ES-I3 (cell line): ENCODE data around the gene TMEM266.

Experiments
- H3K36me3 ChIP-seq: 2 replicates; pipeline ENCODE4 v1.6.1; 2013; ENCODE audit warnings: mild to moderate bottlenecking, low read length, control low read depth, moderate library complexity; ENCODE audit not compliant: insufficient read depth
- H3K4me1 ChIP-seq: 2 replicates; pipeline ENCODE4 v1.6.1; 2013; ENCODE audit warnings: mild to moderate bottlenecking, control low read depth, low read length; ENCODE audit not compliant: insufficient read depth
- H3K9ac ChIP-seq: 2 replicates; pipeline ENCODE4 v1.6.1; 2013; ENCODE audit warnings: low read depth, mild to moderate bottlenecking, low read length, moderate library complexity
- H3K9me3 ChIP-seq: 2 replicates; pipeline ENCODE4 v1.6.1; 2013; ENCODE audit warnings: mild to moderate bottlenecking, low read length, moderate library complexity; ENCODE audit not compliant: control insufficient read depth, insufficient read depth

The TMEM266 gene

DNA sequence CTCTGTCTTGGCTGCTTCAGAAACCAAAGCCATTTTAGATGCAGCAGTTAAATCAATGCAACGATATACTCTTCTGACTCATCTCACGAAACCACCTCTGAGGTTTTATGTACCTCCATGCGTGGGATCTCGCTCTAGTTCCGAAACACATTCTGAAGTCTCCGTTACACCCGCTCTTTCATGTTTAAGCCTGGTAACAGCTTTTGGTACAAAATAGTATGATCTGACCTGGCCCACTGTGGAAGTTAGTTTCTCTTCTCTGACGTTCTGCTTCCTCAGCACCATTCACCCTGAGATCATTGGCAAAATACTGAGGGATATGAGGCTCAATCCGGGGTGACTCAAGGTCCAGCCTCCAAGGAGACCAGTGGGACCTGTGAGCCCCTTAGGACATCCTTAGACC, 121.9 kb downstream of the TMEM266 start:
- Histone ChIP-seq H3K36me3 (no peaks in the 10 kb centered on the region), H3K9me3 (no peaks in the 10 kb centered on the region), H3K9ac (no peak overlapping the region), H3K4me1 (peaks cover 3% of the 10 kb centered on the region; the same call in 1 of the 2 replicates)

DNA sequence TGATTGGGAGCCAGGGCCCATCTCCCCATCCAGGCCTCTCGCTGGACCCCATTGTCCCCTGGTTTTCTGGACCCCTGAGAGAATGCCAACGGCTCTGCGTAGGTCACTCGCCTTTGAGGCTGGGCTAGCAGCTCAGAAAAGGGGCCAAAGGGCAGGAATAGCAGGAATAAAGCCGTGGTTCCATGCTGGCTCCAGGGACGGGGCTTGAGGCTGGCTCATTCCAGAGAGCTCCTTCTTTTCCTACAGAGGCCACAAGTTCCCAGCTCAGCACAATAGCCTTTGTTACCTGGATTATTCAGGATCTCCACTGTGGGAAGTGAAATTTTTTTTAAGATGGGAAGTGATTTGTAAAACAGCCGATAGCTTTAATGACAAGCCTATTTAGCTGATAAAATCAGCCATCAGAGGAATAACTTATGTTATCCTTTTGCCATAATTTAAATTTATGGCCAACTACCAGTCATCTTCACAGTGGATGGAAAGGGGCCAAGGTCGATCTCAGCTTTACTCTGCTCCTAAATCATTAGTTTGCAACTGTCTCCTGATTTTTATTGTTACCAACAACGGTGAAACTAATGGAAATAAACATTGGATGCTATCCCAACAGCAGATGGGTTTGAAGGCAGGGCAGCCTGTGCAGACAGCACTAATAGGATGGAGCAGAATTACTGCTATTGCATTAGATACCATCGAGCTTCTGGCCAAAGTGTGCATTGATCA, 124.3 kb downstream of the TMEM266 start:
- no peaks in the 10 kb centered on the region for H3K9me3 ChIP-seq
- no peak overlapping the region for H3K9ac ChIP-seq
- no peaks in the 10 kb centered on the region for H3K36me3 ChIP-seq
- no peaks in the 10 kb centered on the region for H3K4me1 ChIP-seq

DNA sequence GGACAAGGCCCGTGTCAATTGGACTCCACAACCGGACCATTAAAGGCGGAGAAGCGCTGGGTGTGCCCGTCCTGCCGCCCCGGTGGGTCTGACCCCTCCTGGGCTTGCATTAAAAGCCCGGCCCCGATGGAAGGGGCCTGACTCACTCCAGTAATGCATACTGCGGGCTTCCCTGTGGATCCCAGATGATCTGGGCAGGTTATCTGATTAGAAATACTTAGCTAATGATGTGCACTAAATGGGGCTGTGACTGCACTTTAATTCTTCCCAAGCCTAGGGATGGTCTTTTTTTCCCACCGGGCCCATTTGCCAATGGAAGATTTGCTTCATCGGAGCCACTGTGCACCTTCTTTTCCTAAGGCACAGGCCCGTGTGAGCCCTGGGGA, 124.9 kb downstream of the TMEM266 start:
- Histone ChIP-seq H3K4me1 (no peaks in the 10 kb centered on the region), H3K9me3 (no peaks in the 10 kb centered on the region), H3K9ac (no peak overlapping the region), H3K36me3 (no peaks in the 10 kb centered on the region)

DNA sequence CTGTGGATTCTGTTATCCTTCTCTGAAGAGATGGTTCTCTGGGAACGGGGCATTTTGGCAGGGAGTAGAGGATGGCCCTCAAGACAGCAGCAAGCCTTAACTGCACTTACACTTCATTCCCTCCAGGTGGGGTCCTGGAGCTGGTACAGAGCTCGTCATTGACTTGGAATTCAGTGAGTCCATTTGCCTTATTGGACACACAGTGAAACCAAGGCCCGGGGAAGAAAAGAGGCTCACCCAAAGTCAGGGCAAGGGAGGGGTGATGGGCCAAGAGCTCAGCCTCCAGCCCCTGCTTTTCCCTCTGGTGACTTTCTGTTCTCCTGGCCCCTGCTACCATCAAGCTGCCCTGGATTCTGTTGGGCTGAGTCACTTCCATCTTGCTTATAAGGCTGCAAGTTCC, 125.9 kb downstream of the TMEM266 start:
- Histone ChIP-seq H3K36me3 (no peaks in the 10 kb centered on the region), H3K4me1 (no peaks in the 10 kb centered on the region), H3K9ac (no peak overlapping the region), H3K9me3 (no peaks in the 10 kb centered on the region)

DNA sequence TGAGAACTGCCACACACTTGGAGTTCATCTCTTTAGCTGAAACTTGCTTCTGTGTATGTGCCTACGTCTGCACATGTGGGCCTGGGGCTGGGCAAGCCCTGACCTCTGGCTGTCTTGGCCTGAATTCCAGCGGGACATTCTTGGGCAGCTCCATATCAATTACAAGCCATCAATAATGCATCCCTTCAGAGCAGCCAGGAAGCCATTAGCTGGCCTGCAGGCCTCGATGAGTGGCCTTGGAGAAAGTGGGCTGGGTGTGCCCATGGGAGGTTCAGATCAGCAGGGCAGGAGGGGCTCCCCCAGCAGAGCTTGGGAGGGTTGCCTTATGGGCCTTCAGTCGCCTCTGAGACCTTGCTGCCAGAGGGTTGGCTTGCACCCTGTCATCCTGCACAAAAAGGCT, 127.4 kb downstream of the TMEM266 start:
- Histone ChIP-seq H3K9me3 (no peaks in the 10 kb centered on the region), H3K36me3 (no peaks in the 10 kb centered on the region), H3K9ac (no peak overlapping the region), H3K4me1 (peaks cover 4% of the 10 kb centered on the region; the same call in 1 of the 2 replicates)

DNA sequence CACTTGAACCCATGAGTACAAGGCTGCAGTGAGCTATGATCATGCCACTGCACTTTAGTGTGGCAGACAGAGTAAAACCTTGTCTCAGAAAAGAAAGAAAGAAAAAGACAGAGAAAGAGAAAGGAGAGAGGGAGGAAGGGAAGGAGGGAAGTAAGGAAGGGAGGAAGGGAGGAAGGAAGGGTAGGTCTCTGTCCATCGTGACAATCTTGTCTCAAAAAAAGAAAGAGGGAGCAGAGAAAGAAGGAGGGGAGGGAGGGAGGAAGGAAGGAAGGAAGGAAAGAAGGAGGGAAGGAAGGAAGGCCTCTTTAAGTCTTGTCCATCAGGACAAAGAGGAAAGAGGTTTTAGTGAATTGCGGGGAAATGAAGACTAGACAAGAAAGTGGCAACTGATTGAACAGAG, 129.3 kb downstream of the TMEM266 start:
- no peak overlapping the region for H3K9ac ChIP-seq
- H3K36me3 ChIP-seq = no peaks in the 10 kb centered on the region
- no peaks in the 10 kb centered on the region for H3K9me3 ChIP-seq
- peaks cover 4% of the 10 kb centered on the region; the same call in 1 of the 2 replicates for H3K4me1 ChIP-seq

DNA sequence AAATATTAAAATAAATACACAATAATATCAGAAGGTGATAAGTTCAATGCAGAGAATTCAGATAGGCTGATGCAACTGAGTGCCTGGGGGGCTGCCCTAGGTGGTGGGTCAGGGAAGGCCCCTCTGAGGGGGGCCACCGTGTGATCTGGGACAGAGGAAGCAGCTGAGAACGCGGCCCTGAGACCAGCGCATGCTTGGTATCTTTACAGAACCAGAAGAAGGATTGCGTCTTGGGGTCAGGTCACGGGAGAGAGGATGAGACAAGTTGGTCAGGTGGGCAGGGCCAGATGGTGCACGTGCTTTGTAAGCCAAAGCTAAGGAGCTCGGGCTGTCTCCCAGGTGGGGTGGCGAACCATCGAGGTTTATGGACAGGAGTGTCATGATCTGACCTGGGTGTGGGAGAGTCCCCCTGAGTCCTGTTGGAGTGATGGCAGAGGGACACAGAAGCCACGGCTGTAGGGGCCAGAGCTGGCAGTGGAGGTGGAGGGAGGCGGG, 130.3 kb downstream of the TMEM266 start:
- Histone ChIP-seq H3K4me1 (peaks cover 4% of the 10 kb centered on the region; the same call in 1 of the 2 replicates), H3K9ac (no peak overlapping the region), H3K9me3 (no peaks in the 10 kb centered on the region), H3K36me3 (no peaks in the 10 kb centered on the region)

DNA sequence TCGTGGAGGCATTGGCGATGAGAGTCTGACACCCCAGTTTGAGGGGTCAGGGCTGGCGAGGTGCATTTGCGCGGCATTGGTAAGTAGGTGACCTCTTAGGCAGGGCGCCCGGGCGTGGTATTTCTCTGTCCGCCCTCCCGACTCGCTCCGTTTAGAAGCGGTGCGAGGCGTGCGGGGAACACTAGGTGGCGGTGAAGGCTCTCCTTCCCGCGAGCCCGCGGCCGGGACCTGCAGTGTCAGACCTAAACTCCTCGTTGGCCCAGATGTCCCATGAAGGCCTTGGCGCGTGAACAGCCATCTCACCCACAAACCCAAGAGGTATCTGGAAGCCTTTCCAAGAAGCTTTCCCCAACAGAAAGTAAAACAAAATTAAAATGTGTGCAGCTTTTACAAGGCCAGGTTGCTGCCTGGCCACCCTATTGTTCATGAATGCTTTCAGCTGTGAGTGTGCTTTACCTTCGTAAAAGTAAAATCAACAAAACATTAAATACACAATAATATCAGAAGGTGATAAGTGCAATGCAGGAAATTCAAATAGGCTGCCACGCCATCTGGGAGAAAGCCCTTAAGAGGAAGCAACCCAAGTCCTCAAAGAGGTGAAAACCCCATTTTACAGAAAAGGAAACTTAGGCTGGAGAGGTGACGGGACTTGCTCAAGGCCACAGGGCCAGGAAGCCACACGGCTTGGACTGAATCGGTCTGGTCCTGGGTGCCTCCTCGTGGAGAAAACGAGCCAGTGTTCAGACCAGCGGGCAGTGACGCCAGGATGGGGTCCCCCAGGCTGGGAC, 131.2 kb downstream of the TMEM266 start:
- Histone ChIP-seq H3K4me1 (peaks cover 4% of the 10 kb centered on the region; the same call in 1 of the 2 replicates), H3K9me3 (no peaks in the 10 kb centered on the region), H3K9ac (no peak overlapping the region), H3K36me3 (no peaks in the 10 kb centered on the region)

DNA sequence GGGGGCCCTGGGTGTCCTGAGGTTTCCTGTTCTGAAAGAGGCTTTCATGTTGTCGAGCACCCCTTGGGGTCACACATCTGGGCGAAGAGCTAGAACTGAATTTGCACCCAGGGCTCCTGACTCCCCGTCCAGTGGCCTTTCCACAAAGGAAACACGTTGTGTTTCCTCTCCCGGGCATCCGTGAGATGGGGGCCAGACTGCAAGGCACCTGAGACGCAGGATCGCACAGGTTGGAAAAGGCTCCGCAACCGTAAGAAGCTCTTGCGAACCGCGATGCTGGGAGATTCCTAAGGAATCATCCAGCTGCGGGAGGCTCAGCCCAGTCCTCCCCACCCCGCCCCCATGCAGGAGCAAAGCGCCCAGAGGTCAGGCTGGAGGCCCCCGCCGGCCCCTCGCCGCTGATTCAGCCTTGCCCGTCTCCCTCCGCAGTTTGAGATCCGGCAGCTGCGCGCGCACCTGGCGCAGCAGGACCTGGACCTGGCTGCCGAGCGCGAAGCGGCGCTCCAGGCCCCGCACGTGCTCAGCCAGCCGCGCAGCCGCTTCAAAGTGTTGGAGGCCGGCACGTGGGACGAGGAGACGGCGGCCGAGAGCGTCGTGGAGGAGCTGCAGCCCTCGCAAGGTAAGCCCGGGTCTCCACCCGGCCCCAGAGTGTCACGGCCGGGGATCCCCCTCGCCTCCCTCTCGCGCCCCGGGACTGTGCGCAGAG, 131.9 kb downstream of the TMEM266 start:
- no peak overlapping the region for H3K9ac ChIP-seq
- peaks cover 4% of the 10 kb centered on the region; the same call in 1 of the 2 replicates for H3K4me1 ChIP-seq
- H3K9me3 ChIP-seq = no peaks in the 10 kb centered on the region
- no peaks in the 10 kb centered on the region for H3K36me3 ChIP-seq

DNA sequence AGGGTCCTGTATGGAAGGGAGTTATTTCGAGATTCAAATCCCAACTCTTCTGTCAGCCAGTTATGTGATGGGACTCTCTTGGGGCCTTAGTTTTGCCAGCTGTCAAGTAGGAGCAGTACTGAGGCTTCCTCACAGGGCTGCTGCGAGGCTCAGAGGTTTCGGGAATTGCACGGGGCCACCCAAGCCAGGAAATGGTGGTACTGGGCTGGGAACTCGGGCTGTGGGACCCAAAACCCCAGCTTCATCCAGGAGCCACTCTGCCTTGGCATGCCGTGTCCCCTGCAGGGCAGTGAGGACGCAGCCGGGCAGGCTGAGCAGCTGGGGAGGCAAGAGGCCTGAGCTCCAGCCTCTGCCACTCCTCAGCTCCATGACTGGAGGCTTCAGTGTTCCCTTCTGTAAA, 132.9 kb downstream of the TMEM266 start:
- Histone ChIP-seq H3K4me1 (peaks cover 4% of the 10 kb centered on the region; the same call in 1 of the 2 replicates), H3K9me3 (no peaks in the 10 kb centered on the region), H3K36me3 (no peaks in the 10 kb centered on the region), H3K9ac (no peak overlapping the region)

DNA sequence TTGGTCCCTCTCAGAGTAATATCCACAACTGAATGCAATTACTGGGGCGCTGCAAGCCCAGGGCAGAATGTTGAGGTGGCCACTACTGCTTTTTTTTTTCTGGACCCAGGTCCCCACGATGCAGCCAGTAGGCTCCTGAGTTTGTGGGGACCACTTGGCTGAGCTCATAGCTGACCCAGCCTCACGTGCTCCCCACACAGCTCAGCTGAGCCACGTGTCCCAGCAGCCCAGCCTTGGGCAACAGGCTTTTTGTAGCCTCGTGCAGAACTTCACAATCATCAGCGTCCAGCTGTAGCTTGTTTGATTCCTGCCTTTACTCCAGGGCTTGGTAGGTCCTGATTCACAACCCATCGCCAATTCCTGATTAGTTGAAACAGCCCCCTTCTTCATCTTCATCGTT, 134.1 kb downstream of the TMEM266 start:
- Histone ChIP-seq H3K36me3 (no peaks in the 10 kb centered on the region), H3K4me1 (peaks cover 4% of the 10 kb centered on the region; the same call in 1 of the 2 replicates)

DNA sequence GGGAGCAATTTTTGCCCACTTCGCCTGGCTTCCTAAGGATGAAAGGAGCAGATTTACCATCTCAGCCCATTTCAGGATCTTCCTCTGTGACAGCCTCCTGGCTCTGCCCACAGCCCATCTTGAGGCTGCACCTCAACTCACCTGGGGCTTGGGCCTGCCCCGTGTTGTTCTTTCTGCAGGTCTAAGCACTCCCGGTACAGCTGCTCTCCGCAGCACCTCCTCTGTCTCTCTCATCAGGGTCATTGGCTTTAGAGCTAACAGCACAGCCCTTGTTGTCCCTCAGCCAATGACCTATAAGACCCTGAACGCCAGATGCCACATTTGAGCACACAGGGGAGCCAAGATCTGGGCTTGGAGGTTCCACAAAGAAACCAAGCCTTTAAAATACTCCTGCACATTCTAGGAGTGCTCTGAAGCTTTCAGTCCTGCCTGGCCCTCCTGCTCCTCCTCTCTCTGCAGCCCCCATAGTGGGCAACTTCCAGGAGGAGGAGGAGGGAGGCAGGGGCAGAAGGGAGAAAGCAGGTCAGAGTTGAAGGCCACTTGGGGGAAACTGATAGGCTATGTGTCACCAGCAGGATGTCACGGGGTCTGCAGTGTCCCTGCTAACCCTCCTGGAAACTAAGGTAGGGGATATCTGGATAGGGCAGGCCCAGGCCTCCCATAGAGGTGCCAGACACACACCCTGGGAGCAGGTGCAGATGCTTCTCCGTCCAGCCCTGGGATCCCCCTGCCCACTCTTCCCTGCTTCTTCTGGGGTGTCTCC, 135.9 kb downstream of the TMEM266 start:
- no peaks in the 10 kb centered on the region for H3K9me3 ChIP-seq
- H3K4me1 ChIP-seq = peaks cover 8% of the 10 kb centered on the region; the same call in 1 of the 2 replicates
- H3K36me3 ChIP-seq = no peaks in the 10 kb centered on the region
- H3K9ac ChIP-seq = no peak overlapping the region

More for the DNA sequence above, 134.1 kb downstream of the TMEM266 start:
- H3K9me3 ChIP-seq = no peaks in the 10 kb centered on the region
- no peak overlapping the region for H3K9ac ChIP-seq

DNA sequence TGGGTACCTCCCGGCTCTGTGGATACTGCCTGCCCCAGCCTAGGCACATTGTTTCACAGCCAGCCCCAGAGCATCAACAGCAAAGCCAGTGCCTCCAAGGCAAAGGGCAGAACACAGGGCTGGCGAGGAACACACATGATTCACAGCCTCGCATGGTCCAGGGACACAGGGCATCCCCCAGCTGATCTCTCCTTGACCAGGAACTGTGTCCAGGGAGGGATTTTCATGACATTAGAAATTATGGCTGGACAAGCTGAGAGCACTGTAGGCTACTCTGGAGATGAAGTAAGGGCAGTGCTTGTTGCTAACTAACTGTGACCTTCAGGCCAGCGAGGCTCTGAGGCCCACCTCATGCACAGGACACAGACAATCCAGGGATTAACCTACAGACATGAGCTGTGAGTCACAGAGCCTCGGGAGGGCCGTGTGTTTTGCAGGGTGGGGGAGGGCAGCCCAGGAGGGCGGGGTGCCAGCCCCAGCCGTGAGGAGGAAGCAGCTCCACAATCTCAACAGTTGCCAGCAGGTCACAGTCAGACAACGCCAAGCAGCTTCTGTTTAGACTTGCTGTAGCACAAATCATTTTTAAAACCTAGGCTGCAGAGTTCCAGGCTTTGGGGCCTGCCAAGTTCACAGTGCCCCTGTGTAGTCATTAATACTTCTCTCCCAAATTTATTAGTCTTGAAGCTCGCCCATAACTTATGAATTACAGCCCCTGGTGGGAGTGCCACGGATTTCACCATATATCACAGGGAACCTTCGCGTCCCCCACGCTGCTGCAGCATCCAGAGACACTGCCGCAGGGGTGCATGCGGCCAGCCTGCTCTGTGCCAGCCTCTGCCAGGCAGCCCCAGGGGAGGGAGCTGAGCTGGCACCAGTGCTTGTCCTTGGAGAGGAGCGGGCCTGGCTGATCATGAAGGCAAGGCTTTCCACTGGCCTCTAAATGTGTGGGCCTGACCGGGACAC, 136.8 kb downstream of the TMEM266 start:
- Histone ChIP-seq H3K36me3 (no peaks in the 10 kb centered on the region), H3K9me3 (no peaks in the 10 kb centered on the region), H3K4me1 (peaks cover 4% of the 10 kb centered on the region; the same call in 1 of the 2 replicates), H3K9ac (no peak overlapping the region)
